GM19468 (cell line): ENCODE data around the gene MCF2L.

ENCODE experiments used
- ATAC-seq: cut with Tn5 transposase; IDR thresholded peaks from one replicate; pipeline ENCODE4 v1.9.1; 2021; ENCODE audit warnings: mild to moderate bottlenecking, moderate library complexity, moderate number of reproducible peaks; ENCODE audit not compliant: unreplicated experiment; ENCODE audit errors: extremely low read depth

MCF2L gene

DNA sequence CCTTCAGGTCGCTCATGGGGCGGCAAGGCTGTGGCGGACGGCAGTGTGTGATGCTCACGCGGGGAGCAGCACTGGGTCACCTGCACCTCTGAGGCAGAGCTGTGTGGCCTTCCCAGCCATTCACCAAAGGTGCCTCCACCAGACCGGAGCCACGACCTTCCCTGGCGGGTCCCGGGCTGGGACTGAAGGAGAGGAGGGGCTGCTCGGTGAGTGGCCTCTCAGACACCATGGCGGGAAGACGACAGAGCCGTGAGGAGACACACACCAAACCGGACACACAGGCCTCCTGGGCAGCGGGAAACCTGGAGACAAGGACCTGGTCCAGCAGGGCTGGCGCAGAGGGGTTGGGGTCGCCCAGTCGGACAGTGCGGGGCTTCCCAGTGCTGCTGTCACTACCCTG lies 7.5 kb downstream of the MCF2L start:
- ATAC-seq, result no peak

DNA sequence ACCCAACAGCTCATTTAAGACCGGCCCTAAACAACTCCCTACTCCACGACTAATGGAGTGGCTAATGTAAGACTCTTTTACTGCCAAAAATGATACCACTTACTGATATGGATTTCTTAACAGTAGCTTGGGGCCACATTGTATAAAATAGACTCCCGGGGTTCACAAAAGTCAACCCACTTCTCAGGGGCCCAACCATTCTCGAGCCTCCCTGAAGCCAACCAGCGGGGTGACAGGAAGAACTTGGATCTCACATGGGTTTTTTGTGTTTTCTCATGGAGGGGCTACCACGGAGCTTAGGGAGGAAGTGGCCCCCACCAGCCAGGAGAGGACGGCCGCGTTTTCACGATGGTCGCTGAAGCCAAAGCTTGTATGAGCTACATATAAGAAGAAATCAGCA lies 8.1 kb downstream of the MCF2L start:
- ATAC-seq, result no peak

DNA sequence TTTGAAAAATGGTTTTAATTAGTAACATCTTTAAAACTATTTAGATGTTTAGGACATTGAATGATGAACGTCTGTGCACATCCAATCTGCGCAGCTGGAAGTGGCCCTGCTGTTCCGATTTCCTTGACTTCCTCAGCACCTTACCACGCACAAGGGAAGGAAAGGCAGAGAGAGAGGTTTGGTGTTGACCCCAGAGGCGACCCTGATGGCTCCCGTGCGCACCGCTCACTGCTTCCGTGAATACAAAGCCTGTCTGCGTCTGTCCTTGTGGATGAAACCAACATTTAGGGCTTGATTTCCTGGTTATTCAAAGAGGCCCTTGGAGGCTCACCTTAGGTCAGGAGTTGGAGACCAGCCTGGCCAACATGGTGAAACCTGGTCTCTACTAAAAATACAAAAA lies 8.5 kb downstream of the MCF2L start:
- ATAC-seq, result no peak

DNA sequence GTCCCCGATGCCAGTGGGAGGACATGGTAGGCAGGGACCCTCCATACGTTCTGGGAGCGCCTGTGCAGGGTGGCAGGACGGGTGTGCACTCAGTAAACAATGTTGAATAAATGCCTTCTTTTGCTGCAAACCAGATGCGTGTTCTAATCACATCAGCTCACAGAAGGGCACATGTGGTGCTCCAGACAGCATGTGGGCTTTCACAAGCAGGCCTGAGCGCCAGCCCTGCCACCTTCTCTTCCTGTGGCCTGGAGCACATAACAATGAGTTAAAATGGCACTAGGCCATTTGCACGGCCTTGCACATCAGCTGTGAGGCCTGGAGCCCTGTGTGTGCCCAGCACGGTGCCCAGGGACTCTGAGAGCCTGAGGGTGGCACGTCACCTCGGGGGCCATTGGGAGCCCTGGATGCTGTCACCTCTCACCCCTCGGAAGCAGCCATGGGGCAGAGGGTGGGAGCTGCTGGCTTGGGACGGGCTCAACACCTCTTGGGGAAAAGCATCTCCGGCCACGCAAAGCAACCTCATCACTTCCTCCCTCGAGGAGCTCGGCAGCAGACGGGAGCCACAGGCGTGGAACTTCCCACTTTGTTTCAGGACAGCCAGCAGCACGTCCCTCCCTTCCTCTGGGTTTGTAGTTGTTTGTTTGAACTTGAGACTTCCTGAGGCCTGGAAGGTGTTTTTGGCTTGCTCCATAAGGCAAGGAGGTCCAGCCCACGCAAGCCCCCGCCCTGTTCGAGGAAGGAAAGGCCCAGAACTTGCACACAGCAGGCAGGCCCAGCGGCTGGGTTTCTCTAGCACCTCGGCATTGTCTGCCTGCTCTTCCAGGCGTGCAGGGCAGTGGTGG lies 9.8 kb downstream of the MCF2L start:
- ATAC-seq, result no peak

DNA sequence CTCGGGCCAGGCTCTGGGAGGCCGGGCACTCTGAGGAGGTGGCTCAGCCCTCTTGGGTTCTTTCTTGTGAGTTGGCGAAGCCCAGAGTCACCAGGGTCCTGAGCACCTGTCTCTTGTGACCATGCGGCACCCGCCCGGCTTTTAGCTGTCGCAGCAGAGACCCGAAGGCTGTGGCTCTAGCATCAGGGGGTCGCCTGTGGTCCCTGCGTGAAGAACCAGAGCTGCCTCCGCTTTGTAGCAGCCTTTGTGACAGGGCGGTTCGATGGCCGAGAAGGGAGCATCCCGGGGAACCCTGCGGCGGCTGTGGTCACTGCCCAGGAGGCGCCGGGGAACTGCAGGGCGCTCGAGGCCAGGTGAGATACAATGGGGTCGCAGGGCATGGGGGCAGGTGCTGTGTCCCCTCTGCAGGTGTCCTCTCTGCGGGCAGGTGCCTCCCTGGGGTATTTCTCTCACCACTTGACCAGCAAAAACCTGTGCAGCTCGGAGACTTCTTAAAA lies 10.4 kb downstream of the MCF2L start:
- ATAC-seq, result no peak

DNA sequence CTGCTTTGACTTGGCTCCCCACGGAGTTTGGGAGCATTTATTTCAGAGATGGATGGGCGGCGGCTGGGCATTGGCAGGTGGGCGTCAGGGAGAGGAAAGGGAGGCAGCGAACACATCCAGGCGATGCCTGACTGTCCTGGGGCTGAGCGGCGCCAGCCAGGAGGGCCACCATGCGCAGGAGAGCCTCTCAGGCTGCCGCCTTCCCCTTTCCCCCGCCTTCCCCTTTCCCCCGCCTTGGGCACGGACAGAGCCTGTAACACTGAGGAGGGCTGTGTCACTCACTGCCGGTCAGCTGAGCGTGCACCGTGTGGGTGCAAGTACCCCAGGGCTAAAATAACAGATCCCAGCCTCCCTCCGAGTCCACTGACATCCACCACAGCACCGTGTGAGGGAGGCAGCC lies 11.4 kb downstream of the MCF2L start:
- no peak for ATAC-seq

DNA sequence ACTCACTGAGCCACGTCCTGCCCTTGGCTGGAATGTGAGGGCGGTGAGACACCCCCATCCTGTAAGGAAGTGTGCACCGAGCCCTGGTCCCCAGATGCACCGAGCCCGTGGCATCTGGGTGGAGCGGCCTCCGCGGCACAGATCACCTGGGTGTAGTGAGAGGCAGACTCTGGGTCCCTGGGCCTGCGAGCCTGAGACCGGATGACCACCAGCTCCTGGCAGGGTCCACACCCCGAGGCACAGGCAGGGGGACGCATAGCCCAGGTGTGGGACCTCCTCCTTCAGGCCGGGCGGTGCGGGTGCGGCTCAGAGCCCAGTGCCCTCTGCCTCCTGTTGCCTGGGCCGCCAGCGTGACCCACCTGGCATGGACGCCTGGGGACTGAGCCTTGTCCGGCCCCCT lies 12.4 kb downstream of the MCF2L start:
- ATAC-seq, result no peak

DNA sequence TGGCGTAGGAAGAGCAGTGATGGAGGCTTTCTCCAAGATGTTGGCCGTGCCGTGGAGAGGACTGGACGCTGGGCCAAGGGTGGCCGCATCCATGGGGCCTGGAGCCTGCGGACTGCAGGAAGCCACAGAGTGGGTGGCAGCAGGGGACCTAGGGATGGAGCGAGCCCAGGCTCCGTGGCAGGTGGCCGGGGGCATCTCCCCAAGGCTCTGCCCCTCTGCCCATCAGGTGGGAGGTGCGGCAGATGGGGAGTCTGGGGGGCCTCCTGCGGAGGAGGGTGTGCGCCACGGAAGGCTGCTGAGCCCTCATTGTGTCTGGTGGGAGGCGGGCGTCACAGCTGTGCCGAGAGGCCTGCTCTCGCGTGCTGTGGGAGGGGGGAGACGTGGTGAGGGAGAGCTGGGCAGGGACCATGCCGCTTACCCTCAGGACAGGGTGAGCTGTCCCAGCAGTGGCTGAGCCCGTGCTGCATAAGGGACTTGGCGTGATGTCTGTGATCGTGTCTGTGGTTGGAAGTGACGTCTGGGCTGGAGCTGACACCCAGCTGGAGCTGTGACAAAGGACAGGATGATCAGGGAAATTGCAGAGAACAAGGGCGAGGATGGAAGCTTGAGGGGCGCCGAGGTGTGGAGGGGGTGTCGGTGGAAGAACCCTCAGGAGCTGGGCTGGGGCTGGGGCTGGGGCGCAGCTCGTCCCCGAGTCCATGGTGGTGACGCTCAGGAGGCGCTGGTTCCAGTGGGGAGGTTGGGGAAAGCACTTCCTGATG lies 13.4 kb downstream of the MCF2L start:
- ATAC-seq, result no peak

DNA sequence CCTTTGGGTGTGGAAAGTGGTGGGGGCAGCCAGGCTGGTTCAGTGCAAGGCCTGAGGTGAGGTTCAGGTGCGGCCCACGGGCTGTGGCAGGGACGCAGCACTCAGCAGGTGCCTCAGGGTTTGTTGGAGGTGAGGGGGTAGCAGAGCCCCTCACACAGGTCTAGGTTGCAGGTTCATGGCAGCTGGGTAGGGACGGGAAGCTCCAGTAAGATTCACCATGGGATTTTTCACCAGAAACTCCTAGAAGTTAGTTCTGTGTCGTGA lies 14.0 kb downstream of the MCF2L start:
- ATAC-seq, result no peak

DNA sequence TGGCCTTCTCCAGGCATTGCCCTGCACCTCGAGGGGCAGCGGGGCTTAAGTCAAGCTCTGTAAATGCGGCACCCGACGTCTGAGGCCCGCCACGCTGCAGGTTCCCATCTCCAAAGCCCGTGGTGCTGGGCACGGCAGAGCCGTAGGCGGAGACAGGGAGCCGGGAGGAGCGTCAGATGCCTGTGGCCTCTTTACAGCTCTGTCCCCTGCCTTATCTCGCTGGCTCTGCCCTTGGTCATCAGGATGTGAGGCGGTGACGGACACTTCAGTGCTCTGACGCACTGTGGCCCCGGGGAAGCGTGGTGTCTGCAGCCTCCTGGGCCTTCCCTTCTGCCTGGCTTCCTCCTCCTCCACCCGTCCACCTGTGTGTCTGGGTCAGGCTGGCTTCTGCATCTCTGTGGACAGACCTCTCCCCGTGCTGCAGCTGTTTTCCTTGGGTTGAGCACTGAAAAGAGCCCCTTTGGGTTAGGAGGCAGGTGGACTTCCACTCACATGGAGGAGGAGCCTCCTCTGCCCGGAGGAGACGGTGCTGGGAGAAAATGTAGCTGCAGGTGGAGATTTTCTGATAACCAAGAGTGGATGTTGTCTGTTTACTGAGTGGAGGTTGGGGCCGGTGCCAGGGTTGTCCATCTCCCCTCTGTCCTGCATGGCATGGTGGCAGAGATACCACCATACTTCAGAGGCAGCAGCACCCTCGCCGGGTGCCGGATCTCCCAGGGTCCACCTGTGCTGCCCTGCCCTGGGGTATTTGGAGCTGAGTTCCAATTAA lies 14.6 kb downstream of the MCF2L start:
- no peak for ATAC-seq

DNA sequence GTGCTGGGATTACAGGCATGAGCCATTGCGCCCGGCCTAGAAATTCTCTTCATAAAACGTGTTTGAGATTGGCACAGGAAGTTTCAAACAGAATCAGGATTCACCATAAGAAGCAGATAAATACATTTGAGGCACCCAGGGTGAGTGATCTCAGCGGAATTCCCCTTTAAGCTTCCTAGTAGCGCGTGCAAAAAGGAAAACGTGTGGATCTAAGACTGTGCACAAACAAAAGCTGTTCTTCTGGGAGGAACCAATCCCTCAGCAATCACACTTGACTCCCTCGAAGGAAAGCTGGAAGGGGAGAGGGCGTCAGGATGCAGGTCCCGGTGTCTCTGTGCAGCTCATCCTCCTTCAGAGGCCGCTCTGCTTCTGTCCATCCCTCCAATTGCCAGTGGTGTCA lies 15.5 kb downstream of the MCF2L start:
- ATAC-seq, result no peak

DNA sequence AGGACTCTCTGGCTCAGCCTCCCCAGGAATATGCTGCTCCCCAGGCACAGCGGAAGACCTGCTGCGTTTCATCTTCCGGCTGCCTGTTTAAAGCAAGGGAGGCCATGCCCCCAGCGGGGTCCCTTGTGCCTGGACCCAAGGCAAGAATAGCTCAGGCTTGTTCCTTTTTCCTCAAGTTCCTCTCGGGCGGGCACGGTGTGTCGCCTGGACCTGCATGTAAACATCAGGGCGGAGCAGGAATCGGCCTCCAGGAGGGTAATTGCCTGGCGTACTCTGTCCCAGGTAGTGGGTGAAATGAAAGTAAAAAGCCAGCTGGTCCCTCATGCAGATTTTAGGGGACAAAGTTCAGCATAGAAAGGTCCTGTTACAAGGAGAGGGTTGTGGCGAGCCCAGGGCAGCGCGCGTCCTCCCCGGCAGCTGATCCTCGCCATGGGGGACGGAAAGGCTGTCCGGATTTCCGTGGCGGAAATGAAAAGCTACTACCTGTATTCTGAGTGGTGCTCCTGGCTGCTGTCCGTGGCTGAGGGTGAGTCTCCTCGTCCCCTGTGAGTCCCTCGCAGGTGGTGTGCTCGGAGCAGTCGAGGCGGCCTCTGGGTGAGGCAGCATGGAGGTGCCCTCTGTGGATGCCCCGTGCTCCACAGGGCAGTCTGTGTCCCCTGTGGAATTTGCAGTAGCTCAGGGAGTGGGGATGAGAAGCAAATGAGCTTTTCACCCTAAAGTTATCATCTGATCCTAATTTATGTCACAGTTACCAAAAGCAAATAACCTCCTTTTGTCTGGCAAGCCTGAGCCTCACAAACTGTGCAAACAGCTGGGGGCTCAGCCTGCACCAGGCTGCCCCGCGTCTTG lies 16.2 kb downstream of the MCF2L start:
- no peak for ATAC-seq

DNA sequence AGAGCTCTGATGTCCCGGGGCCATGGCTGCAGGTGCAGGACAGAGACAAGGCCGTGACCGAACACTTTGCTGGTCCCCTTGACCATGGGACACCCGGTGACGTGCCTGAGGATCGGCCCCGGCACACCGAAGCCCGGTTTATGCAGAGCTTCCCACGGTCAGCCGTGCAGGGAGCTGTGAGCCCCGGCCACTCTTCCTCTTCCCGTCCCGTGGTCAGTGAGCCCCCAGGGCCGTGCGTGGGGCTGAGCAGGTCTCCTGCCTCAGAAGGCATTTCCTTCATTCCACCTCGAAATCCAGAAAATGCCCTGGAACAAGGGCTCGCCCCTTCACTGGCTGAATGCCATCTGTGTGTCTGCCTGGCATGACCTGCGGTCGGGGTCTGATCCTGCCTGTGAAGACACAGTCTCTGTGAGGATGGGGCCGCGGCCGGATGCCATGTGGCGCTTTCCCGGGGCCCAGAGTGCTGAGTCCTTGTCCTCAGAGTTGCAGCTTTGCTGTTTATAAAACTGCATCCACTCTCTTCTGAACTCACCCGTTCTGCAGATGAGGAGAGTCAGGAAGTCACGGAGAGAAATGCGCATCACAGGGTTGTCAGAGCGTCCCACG lies 16.9 kb downstream of the MCF2L start:
- ATAC-seq, result no peak

DNA sequence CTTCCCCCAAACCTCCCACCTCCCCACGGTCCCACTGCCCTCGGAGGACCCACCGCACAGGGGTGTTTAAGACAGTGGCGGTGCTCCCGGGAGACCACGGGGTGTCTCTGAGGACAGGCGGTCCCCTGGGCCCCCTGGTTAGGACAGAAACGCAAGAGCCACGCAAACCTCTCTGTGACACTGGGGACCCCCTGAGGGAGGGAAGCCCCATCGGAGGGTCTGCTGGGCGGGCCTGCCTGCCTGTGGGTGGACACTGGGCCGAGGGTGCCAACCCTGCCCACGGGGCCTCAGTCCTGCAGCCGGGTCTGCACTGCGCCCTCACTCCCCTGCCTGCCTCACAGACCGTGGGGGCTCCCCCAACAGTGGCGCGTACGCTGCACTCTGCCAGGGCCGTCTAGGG lies 17.5 kb downstream of the MCF2L start:
- no peak for ATAC-seq

DNA sequence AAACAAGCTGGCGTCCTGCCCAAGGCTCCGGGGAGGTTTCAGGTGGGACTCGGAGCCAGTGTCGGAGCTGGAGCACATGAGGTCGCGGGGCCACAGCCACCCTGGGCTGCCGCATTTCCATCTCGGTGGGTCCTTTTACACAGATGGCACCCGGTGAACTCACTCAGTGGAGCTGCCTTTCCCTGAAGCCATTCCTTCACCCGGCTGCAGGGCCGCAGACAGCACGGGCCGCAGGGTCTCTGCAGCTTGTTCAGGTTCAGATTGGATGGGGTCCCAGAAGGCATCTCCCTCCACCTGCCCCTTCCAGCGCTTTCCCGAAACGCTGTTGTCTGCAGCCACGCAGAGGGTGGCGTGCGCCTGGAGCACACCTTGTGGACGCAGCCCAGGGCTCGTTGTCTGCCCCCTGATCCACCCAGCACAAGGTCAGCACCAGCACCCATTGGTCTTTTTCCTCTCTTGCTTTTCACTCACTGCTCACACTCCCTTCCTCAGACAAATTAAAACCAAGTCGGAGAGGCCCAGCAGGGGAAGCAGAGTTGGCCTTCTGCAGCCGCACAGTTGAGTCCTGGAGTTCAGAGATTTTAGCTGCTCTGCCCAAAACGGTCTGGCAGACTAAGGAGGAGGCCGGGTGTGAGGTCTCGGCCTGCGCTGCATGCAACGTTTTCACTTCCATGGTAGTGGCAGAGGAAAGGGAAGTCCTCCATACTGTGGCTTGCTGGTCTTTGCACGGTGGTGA lies 18.1 kb downstream of the MCF2L start:
- ATAC-seq, result no peak

DNA sequence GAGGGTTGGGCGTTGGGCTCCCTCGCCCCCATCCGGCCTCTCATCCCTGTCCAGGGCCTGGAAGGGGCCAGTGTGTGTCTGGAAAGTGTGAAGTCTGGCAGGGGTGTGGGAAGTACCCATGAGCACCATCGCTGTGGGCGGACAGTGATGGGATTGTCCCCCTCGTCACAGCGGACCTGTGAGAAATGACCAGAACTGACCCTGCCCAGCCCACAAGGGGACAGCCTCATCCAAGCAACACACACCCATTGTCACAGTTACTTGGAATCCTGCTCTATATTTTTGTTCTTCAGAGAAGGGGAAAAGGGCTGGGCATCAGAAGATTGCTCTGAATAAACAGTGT lies 18.6 kb downstream of the MCF2L start:
- ATAC-seq, result no peak

DNA sequence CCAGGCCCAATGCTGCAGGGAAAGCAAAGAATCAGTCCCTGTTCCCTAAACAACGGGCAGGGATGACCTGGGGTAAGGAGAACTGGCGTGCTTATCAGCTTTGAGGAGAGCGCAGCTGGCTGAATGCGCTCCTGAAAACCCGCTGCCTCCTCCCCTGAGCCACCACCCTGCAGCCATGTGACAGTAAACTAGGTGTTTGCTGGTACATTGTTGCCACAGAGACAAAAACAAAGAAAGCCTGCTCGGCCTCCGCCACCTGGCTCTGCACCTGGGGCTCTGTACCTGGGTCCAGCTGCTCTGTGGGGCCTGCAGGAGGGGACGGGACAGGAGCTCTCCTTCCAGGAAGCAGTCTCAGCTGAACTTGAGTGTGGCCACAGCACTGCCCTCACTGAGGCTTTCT lies 21.8 kb downstream of the MCF2L start:
- no peak for ATAC-seq

DNA sequence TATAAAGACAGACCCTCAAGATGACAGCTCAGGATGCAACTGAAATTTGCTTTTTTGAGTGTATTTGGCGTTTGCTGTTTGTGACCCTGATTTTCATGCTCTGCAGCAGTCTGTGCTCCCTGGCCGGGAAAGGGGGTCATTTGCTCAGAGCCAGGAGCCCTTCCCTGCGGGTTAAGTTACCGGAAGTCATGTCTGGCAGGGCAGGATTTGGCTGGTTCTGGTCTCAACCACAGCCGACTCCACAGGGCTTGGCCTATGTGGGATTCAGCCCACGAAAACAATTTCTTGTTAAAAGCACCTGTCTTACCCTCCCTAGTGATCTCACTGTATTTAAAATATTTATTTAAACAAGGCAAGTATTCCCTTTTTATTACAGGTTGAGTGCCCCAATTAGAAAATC lies 22.6 kb downstream of the MCF2L start:
- no peak for ATAC-seq

DNA sequence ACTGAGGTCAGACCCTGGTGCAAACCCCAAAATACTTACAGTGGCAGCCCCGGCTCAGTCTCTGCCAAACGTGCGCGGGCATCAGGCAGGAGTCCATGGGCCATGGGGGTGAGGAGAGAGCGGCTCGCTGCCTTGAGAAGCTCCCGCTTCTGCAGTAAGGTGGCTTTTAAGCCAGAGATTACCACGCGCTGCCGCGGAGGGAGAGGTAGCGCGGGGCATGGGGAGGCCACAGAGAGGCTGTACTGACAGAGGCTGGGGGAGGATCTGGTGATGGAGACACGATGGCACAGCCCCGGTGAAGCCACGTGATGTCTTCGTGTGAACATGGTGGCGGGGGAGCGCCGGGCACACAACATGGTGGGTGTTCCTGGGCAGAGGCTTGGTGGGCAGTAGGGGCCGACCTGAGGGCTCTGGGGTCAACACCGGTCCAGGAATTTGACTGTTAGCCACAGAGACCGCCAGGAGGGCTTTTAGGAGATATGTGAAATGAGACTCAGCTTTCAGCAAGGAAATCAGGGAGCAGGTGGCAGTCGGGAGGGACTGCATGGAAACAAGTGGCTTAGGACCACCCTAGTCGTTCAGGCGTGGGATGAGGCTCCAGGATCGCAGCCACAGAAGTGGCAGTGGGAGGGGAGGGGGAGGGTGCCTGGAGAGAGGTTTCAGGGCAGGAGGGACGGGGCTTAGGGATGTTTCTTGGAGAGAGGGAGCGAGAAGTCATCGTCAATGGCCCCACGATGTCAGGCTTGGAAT lies 24.1 kb downstream of the MCF2L start:
- ATAC-seq, result no peak
